ENCODE results near the gene ZIC4. TPM values are rescaled to one million over a fixed set of nuclear protein-coding genes. Genes with fewer than 3 reads are reported as not detected.

Gene ZIC4
- total RNA-seq, 1 experiment from 2014 or later, result not detected

GRCh38 chr3:147397155-147397874 lies 9.0 kb downstream of the ZIC4 start:
- in situ Hi-C loops (cut with HindIII; ENCODE audit: low pct_unique_long_range_greater_than_20kb, low sequenced_read_pairs), result no loop called here
- no peak for DNase-seq (ENCODE audit: low read depth, low spot score)

- DNase-seq (ENCODE audit: low read depth, low spot score), result no peak
- in situ Hi-C loops (cut with HindIII; ENCODE audit: low pct_unique_long_range_greater_than_20kb, low sequenced_read_pairs), result no loop called here
Observed at GRCh38 chr3:147396712-147397046, 9.7 kb downstream of the ZIC4 start.

GRCh38 chr3:147395899-147396711 lies 10.2 kb downstream of the ZIC4 start:
- no peak for DNase-seq (ENCODE audit: low read depth, low spot score)
- in situ Hi-C loops (cut with HindIII; ENCODE audit: low pct_unique_long_range_greater_than_20kb, low sequenced_read_pairs), result no loop called here

- DNase-seq (ENCODE audit: low read depth, low spot score), result no peak
- in situ Hi-C loops (cut with HindIII; ENCODE audit: low pct_unique_long_range_greater_than_20kb, low sequenced_read_pairs), result no loop called here
Observed at GRCh38 chr3:147394884-147395225, 11.5 kb downstream of the ZIC4 start.

- in situ Hi-C loops (cut with HindIII; ENCODE audit: low pct_unique_long_range_greater_than_20kb, low sequenced_read_pairs), result no loop called here
- no peak for DNase-seq (ENCODE audit: low read depth, low spot score)
Observed at GRCh38 chr3:147393943-147394883, 12.1 kb downstream of the ZIC4 start.

GRCh38 chr3:147393261-147393942 lies 12.9 kb downstream of the ZIC4 start:
- DNase-seq (ENCODE audit: low read depth, low spot score), result no peak
- in situ Hi-C loops (cut with HindIII; ENCODE audit: low pct_unique_long_range_greater_than_20kb, low sequenced_read_pairs), result no loop called here

DNA sequence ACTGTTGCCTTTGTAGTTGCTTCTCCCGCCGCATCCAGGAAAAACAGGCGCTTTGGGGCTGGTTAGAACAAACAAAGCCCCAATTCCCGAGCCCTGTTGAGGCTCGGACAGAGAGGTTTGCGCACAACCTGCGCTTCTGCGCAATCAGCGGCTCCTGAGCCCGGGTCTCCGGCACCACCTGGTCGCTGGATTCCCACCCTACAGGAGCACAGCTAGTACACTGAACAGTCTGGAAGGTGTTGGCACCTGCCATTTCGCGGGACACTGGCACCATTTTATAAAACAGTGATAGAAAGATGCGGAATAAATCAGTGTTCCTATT lies 13.8 kb downstream of the ZIC4 start:
- in situ Hi-C loops (cut with HindIII; ENCODE audit: low pct_unique_long_range_greater_than_20kb, low sequenced_read_pairs), result no loop called here
- no peak for DNase-seq (ENCODE audit: low read depth, low spot score)

DNA sequence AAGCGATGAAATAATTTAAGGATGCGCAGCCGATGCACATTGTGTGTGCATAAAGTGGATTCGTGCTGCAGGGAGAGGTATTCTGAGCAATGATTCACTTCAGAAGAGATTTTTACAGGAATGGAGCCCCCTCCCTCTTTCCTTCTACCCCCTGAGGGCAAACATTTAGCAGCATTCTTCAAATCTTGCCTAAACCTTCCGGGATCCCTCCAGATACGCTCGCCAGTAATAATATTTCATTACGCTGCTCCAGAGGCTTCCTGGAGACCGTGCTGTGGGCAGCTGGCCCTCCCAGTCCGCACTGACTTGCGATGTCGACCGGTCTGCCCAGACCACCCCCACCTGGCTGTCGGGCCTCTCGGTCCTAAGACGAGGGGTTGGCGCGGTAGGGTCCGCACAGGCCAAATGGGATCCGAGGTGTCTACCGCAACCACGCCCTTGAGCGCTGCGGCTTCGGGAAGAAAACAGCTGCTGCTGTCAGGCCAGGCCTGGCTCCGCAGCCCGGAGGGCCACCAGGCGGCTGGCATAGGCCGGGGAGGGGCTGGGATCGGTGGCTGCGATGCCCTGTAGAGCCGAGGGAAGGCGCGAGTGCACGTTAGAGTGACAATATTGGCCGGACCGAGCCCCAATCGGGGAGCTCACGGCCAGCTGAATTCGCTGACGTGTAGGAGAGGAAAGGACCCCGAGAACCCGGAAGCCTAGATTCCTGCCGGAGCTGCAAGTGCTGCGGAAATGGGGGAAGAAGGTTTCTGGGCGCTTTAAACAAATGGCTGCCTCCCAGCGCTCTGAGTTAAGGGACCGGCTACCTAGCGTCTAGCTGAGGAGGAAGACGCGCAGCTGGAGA lies 14.3 kb downstream of the ZIC4 start:
- no peak for DNase-seq (ENCODE audit: low read depth, low spot score)
- in situ Hi-C loops (cut with HindIII; ENCODE audit: low pct_unique_long_range_greater_than_20kb, low sequenced_read_pairs), result no loop called here

GRCh38 chr3:147390589-147391569 lies 15.5 kb downstream of the ZIC4 start:
- in situ Hi-C loops (cut with HindIII; ENCODE audit: low pct_unique_long_range_greater_than_20kb, low sequenced_read_pairs), result no loop called here
- DNase-seq (ENCODE audit: low read depth, low spot score), result no peak

DNA sequence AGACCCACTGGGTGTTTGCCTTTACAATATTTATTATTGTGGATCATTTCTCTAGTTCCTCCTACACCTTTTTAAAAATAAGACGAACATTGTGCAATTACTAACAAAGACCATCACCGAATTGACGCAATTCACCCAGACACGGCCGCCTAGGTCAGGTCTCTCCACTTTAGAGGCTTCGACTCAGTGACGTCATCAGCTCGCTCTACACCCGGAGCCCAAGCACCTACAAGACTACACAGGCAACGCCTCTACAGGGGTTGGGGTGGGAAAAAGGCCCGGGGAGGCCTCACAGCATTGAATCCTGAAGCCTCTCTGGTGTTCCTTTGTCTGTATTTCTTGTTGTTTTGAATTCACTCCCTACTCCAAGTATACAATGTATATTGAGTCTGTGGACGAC lies 16.6 kb downstream of the ZIC4 start:
- no peak for DNase-seq (ENCODE audit: low read depth, low spot score)
- in situ Hi-C loops (cut with HindIII; ENCODE audit: low pct_unique_long_range_greater_than_20kb, low sequenced_read_pairs), result no loop called here

DNA sequence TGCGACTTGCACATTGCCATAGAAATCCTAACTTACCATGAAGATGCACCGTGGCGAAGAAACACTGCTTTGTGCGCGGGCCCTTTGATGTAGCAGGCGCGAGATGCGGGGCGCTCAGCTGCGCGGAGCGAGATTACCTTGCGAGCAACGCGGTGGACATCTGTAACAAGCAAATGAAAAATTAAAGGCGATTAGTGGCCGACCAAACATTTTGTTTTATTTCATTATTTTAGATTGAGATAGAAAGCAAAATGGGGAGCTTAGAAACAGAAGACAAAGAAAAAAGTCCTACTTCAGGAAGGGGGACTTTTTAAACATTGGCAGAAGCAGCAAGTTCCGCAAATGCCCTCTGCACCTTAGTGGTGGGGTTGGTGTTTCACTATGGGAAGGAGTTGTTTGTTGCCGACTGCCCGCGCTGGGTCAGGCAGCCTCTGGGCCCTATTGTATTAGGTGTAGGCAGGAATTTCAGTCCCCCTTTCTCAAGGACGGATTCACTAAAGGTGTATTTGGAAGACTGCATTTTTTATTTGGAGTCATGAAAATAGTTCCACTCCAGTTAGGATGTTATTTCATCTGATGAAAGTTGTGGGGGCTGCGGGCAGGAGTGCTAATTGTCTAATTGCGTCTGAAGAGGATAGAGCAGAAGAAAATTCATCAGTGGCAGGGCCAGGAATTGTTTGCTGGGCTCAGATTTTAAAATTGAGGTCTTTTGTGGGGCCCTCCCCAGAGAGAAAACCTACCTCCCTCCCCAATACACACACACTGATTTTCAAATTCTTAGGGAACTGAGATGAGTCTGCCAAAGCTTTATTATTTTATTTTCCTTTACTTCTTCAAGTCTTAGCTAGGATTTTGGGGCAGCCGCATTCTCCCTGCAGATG lies 17.4 kb downstream of the ZIC4 start:
- in situ Hi-C loops (cut with HindIII; ENCODE audit: low pct_unique_long_range_greater_than_20kb, low sequenced_read_pairs), result no loop called here
- no peak for DNase-seq (ENCODE audit: low read depth, low spot score)

GRCh38 chr3:147387885-147388699 lies 18.3 kb downstream of the ZIC4 start:
- DNase-seq (ENCODE audit: low read depth, low spot score), result no peak
- in situ Hi-C loops (cut with HindIII; ENCODE audit: low pct_unique_long_range_greater_than_20kb, low sequenced_read_pairs), result no loop called here

DNA sequence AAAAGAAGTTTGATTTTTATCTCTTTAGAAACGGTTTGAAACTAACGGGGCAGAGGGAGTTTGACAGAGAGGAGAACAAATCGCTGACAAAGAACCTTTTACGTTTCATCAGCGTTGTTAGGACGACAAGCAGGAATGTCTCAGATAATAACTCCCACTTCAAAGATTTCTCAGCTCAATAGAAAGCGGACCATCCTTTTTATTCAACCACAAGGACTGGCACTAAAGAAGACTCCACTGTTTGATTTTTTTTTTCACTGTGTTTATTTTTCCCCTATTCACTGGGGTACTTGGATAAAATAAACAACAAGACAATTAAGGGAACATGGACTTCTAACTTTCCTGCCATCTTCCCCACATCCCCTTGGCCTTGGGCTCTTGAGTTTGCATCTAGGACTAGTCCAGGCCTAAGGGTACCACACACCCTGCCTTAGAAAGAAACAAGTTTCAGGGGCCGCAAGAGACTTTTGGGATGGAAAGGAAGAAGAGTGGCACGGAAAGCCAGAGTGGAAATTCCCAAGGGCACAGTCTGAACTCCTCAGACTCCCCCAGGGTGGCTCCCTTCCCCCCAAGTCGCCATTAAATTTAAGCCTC lies 19.0 kb downstream of the ZIC4 start:
- DNase-seq (ENCODE audit: low read depth, low spot score), result no peak
- in situ Hi-C loops (cut with HindIII; ENCODE audit: low pct_unique_long_range_greater_than_20kb, low sequenced_read_pairs), result no loop called here

All from SK-MEL-5 (cell line).